CD4-positive, alpha-beta T cell treated with Interferon gamma for 1 hour (primary cell): ENCODE data around the gene CLMP.
"Not testable (repeated sequence)": the region's sequence is repeated elsewhere in the genome, so short reads cannot be mapped to it uniquely, and the experiment has no call there.

Experiments used
- DNase-seq: peaks from one replicate; pipeline ENCODE4 v3.0.0-alpha.2; 2020

Gene CLMP

DNA sequence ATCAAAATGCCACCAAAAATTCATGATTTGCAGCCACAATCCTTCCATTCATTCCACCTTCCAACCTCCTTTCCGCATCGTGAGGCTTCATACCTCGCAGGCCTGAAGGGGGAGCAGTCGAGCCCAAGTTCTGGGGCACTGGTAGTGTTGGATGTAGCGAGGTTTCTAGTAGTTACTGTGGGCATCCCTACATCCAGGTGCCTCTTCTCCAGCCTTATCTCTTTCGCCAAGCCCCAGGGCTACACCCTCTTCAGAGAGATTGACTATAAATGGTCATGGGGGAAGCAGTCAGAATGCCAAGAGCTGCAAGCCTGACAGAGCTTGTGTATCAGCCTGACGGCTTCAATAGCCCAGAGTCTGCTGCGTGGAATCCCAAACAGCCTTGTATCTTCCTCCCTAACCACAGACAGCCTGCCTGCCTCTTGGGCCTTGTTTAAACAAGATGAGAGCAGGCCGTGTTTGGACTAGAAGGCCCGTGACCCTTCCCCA, 28.9 kb downstream of the CLMP start:
- no peak for DNase-seq

DNA sequence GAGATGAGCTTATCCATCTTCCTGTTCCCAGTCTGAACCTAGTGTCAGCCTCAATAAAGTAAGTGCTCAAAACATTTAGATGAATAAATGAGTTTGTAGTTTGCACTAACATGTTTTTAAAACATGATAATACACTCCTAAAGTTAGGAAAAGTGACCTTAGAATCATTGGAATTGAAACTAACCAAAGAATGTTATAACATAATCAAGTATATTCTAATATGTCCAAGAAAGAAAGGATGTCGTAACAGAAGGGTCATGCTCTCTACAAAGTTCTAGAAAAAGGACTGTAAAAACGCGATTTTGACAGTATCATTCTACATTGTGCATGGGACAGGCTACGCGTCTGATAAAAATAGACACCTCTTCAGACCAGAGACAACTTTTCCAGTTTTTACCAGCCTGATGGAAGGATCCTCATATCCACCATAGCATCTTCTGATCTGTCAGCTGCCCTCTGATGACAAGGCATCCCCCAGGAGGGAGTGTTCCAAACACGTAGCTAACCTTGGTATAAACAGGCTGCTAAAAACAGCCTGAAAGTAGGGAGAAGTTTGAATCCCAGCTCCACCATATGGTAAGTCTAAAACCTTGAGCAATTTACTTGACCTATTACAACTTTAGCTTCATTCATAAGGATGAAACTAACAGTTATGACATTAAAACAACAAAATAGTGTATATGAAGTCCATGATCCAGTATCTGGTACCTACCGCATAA, 30.2 kb downstream of the CLMP start:
- no peak for DNase-seq

DNA sequence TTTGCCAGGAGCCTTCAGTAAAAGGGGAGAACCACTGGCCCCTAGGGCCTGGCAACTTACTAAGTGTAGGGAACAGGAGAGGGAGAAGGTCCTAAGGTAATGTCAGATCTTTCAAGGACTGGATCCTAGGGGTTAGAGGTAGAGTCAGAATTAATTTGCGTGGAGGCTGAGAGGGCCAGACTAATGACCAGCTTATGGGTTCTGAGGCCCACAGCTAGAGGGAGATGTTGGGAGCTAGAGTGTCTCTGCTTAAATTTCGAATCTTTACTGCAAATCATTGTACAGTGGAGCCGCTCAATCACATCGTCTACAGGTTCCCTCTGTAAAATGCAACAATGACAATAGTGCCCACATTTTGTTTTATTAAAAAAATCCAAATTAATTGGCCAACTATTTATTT, 31.4 kb downstream of the CLMP start:
- no peak for DNase-seq

DNA sequence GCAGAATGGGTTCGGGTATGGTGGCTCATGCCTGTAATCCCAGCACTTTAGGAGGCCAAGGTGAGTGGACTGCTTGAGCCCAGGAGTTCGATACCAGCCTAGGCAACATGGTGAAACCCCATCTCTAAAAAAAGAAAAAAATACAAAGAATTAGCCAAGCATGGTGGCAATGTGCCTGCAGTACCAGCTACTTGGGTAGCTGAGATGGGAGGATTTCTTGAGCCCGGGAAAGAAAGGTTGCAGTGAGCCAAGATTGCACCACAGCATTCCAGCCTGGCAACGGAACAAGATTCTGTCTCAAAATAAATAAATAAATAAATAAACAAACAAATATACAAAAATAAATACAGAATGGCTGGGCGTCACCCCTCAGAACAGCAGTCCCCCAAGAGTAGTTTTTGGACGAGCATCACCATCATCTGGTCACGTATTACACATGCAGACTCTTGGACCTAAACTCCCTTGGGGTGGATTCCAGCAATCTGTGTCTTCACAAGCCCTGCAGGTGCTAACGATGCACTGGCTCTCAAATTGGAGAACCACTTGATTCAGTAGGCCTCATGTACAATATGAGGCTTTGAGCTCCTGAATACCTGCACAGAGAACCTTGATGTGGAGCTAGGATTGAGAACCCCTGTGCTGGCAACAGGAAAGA, 33.5 kb downstream of the CLMP start:
- no peak for DNase-seq

DNA sequence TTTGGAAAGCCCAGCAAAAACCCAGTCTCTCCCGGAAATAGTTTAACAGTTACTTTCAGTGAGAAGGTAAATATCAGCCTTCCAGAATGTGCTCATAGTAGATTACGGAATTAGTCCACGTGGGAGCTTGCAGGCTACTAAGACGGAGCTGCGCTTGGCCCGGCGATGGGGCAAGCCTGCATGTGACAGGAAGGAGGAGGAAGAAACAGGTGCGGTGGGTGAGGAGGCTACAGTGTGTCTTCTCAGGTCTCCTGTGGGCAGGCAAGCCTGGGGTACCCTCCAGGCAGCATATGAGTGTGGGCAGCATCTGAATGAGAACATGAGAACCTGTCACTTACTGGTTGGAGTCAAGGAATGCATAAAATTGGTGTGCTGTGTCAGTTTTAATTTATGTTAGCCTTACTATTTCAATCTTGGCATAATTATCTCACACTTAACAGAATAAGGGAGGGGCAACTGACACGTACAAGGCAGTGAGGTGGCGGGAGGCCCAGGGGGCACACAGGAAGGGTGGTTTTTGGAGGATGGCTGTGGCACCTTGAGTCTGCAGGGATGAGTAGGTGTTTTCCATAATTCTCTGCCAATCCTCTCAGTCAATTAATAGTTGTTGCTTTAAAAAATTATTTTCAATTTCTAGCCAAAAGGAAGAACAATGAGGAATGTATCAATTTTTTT, 35.7 kb downstream of the CLMP start:
- DNase-seq = no peak

DNA sequence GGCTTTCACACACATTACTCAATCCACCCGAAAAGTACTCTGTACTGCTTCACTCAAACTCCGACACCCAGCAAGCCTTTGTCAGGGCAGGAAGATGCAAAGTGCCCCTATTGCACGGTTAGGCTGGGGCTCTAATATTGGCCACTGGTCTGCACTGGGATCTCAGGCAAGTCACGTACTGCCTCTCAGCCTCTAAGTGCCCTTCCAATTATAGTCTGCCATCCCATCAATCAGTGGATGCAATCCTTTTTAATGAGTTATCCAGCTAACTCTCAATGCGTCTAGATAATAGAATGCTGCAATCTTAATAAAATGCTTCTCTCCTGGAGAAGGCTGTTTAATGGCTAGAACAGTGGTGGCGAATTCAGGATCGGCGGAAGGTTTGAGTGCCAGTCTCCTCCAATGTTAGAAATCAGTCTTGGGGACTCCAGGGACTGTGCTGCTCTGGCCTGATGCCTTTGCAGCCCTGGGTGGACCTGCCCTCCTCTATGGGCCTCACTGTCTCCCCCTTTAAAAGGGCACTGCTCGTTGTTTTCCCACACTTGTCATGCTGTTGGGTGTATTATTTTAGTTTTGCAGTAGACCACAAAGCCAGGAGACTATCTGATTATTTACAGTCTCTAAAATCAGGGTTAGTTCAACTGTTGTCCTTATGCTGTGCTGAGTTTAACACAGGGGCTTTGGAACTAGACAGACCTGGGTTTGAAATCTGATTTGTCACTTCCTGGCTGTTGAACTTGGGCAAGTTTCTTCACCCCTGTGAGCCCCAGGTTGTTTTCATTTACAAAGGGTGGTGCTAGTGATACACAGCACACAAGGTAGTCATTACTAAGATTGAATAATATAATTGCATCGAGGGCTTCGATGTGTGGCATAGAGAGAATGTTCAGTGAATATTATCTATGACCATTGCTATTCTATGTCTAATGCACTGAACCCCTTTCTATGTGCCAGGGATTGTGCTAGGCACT, 36.7 kb downstream of the CLMP start:
- DNase-seq = no peak

DNA sequence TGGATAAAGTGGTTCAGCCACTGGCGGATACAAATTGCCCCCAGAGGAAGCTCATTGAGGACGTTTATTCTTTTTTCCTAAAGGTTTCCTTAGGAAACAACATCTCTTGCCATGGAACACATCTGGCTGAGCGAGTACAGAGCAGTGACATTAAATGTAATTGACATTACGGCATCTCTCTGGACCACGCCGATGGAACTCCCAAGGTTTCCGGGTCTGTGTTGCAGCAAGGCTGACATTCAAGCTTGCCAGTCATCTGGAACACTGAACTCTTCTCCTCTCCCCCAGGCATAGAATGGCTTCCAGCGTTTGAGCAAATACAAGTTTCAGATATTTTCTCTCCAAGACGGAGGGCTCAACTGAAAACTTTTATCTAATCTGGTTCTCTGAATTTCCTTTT, 42.1 kb downstream of the CLMP start:
- DNase-seq = no peak

DNA sequence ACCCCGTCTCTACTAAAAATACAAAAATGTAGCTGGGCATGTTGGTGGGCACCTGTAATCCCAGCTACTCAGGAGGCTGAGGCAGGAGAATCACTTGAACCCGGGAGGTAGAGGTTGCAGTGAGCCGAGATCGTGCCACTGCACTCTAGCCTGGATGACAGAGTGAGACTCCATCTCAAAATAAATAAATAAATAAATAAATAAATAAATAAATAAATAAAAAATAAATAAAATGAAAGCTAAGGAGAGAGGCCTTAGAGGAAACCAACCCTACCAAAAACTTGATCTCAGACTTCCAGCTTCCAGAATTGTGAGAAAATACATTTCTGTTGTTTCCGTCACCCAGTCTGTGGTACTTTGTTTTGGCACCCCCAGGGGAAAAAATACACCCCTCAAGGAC, 42.7 kb downstream of the CLMP start:
- not testable (repeated sequence) for DNase-seq

DNA sequence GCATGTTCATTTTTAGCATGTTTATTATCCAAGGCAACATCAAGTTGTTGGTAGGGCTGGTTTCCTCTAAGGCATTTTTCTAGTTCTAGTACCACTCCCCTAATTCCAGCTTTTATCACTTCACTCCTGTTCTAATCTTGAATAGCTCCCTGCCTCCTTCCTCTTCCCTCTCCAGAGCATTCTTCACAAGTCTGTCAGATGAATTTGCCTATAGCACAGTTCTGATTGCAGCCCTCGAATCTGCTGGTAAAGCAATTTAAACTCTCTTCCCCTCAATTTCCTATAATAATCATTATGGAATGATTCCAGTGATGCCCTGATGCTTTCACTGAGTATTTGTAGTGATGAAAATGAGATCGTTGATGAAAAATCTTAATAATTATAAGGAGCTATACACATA, 43.3 kb downstream of the CLMP start:
- no peak for DNase-seq

DNA sequence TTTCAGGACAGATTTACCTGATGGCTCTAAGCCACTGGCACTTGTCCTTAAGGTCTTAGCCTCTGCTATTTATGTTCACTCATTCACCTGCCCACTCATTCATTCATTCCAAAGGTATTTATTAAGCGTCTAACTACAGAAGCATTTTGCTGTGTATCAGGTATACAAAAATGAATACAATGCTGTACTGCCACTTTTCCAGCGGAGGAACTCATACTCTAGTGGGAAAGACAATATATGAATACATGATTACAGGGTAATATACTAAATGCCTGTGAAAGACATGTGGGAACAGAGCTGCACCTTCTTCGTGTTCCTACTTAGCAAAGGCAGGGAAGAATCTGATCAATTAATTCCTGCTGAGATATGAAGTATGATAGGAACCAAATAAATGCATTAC, 43.7 kb downstream of the CLMP start:
- DNase-seq = no peak

DNA sequence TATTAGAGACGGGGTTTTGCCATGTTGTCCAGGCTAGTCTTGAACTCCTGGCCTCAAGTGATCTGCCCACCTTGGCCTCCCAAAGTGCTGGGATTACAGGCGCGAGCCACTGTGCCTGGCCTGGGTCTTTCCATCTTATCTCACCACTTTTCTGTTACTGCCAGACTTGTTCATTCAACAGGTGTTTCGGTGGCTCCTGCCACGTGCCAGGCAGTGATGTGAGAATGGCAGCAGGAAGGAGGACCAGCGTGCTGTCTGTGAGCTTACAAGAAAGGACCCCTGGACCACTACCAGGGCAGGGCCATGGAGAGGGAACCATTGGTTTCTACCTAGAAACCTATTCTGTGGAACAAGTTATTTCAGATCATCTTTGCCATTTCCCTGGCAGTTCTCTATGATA, 44.2 kb downstream of the CLMP start:
- no peak for DNase-seq

DNA sequence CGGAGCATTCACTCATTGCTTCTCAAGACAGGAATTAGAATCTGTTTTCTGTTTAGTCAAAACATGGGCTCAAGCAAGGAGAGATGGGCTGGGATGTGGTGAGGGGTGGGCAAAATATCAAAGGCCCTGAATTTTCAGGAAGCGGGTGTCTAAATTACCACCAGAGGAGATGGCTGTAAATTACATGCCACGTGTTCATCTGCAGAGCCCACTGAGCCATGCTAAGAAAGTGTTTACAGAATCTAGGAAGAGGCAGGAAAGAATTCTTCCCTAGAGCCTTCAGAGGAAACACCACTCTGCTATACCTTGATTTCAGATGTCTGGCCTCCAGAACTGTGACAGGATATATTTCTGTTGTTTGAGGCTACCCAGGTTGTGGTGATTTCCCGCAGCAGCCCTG, 46.1 kb downstream of the CLMP start:
- no peak for DNase-seq

DNA sequence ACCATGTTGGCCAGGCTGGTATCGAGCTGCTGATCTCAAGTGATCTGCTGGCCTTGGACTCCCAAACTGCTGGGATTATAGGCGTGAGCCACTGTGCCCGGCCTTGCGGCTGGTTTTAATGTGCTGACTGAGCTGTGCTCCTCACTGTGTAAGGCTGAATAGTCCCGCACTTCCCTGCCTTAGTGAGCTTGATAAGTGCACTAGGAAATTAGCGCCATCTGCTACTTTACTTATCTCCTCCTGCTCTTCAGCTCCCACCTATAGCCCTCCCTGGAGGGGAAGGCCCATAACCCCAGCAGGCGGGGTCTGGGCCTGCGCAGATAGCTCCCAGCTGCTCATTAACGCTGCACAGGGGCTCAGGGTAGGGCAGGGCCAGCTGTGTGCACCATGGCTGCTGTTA, 49.4 kb downstream of the CLMP start:
- no peak for DNase-seq

DNA sequence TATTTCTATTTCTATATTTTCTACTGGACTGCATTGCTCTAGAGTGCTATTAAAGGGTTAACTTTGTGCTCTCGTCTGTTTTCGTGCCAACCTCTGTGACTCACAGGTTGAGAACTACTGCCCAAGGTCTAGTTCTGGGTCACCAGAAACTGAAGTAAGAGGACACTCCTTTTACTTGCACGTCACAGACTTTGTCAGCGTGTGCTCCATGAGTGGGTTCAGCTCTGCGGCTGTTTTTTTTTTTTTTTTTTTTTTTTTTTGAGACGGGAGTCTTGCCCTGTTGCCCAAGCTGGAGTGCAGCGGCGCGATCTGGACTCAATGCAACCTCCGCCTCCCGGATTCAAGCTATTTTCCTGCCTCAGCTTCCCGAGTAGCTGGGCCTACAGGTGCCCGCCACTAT, 49.8 kb downstream of the CLMP start:
- DNase-seq = no peak

DNA sequence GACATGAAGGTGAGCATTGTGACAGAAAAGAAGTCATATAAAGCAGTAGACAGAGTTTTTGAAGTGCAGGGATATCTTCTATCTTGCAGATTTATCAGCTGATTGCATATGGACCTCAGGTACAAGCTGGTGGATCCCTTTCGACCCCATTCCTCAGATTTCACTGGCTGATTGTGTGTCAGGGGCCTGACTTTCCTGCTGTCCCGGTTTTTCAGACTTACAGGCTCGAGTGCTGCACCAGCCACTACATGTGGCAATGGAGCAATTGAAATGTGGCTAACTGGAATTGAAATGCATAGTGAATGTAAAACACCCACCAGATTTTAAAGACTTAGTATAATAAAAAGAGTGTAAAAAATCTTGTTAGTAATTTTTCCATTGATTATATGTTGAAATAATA, 50.3 kb downstream of the CLMP start:
- DNase-seq = no peak

DNA sequence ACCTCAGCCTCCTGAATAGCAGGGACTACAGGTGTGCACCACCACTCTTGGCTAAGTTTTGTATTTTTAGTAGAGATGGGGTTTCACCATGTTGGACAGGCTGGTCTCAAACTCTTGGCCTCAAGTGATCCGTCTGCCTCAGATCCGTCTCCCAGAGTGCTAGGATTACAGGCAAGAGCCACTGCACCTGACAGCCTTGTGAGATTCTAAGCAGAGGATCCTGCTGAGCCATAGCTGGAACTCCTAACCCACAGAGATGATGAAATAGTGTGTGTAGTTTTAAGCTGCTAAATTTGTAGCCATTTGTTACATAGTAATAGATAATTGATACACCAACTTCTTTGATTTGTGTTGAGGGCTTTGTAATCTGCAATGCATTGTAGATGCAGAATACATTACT, 51.1 kb downstream of the CLMP start:
- no peak for DNase-seq

DNA sequence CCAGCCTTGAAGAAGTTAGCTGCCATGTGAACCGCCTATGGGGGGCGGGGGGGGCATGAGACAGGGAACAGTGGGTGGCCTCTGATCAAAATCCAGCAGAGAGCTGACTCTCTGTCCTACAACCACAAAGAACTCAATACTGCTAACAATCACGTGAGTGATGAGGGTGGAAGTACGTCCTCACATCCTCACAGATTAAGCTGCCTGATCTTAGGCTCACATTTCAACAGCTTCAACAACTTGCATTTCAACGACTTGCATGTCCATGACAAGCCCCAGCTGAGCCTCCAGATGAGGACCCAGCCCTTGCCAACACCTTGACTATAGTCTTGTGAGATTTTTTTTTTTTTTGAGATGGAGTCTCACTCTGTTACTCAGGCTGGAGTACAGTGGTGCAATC, 51.6 kb downstream of the CLMP start:
- DNase-seq = no peak

DNA sequence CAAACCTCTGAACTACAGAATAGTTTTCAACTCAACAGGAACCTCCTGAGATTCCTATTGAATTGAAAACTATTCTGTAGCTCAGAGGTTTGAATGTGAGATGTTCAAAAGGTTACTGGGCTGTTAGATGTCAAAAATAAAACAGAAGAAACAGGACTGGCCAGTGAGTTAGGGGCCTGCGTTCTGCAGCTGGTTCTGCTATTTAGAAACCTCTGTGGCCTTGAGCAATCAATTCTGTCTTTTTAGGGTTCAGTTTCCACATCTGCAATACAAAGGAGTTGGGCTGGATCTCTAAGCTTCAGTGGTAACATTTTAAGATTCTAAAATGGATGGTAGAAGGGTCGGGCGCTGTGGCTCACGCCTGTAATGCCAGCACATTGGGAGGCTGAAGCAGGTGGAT, 55.8 kb downstream of the CLMP start:
- no peak for DNase-seq

DNA sequence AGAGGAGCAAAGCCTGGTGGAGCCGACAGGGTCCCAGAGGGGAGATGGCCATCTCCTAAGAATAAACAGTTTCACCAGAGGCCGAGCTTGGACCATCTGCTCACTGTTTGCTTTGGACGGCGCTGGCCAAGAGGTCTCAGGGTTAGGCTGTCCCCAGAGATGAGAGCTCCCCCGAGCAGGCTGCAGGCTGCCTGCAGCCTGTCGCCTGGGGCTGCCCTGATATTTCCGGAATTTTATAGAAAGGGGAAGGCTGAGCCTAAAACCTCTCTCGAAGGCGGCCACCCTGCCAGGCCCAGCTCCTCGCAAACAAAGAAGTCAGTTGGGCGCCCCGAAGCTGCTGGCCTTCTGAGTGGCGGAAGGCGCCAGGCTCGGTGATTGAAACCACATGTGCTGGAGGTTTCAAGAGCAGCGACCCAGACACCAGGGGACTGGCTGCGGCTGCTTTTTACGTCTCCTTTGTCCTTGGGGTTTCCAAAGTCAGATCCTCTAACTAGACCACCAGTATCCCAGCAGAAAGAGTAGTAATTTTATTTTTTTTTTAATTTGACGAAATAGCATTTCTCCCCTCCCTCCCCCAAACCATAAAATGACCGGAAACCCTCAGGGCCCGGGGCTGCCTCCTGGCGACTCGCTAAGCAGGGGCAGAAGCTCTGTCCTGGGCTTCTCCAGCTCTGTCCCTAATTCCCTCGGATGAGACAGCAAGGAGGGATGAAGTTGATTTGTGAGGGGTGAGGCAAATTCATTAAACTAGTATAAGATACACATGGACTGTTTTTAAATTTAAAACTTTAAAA, 57.4 kb downstream of the CLMP start:
- DNase-seq = peak; percentile 2

DNA sequence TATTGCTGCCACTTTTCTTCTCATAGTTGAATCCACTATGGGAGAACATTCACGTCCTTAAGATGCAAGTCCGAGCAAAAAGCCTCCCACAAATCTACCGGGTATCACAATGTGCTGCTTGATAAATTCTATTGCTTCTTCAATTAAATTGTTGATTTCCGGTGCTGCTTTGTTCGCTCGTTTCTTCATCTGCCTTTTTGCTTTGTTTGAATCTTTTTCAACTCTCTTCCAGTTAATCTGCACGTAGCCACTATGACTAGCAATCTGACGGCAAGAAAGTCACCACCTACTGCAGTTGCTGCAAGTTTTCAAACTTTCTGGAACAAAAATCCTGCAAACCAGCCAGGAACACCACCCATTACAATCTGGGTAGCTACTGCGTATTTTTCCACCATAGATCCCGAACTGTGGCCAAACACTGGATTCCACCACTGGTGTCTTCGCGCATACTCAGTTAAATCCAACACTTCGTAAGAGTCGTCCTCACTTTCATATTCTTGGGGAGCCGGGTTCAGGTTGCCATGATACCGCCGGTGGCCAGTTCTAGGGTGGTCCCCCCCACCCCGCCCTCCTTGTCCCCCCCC, 59.1 kb downstream of the CLMP start:
- no peak for DNase-seq

DNA sequence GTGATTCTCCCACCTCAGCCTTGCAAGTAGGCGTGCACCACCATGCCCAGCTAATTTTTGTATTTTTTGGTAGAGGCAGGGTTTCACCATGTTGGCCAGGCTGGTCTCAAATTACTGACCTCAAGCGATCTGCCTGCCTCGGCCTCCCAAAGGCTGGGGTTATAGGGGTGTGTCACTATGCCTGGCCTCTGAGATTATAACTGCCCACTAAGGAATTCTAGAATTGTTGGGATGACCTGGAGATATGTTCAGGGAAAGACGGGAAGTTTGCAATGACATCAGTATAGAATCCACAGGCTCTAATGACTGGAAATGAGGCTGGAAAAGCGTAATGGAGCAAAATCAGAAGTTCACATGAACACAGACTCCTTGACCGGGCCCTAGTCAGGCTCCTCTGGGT, 62.2 kb downstream of the CLMP start:
- no peak for DNase-seq
